Measurements from ENCODE around the gene RNU1-1.
"Not testable (repeated sequence)": the region's sequence is repeated elsewhere in the genome, so short reads cannot be mapped to it uniquely, and the experiment has no call there.

RNU1-1 gene

DNA sequence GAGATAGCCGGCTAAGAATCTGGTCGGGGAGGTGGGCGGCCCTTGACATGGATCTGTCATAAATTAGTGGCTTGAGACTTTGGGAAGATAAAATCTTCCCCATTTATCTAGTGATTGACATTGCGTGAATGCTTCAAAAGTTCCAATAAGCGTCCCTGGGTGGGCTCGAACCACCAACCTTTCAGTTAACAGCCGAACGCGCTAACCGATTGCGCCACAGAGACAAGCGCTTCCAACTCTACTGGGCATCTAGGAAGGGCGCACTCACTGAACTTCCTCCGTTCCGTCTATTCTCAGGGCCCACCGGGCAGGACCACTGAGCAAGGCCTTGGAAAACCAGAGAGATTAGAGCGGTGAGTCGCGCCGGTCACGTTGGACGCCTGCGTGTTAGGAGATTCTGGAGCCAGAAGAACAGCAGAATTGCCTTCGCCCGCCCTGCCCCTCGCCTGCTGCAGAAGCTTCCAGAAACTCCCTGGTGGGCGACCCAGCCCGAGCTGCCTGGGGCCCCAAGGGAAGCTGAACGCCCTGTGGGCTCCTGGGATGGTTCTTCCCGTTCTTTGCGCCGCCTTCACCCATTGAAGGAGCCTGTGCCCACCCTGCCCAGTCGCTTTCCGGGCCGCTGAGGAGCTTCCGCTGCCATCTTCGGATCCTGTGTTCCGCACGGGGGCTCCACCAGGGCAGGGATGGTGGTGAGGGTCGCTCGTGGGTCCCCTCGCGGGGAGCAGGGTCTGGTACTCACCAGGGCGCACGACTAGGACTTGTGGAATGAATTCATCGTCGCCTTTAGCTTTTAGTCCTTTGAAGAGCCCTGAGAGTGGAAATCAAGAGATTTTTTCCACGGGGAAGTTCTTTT lies 6.6 kb upstream of the RNU1-1 start:
- DNase-seq, result not testable (repeated sequence)

DNA sequence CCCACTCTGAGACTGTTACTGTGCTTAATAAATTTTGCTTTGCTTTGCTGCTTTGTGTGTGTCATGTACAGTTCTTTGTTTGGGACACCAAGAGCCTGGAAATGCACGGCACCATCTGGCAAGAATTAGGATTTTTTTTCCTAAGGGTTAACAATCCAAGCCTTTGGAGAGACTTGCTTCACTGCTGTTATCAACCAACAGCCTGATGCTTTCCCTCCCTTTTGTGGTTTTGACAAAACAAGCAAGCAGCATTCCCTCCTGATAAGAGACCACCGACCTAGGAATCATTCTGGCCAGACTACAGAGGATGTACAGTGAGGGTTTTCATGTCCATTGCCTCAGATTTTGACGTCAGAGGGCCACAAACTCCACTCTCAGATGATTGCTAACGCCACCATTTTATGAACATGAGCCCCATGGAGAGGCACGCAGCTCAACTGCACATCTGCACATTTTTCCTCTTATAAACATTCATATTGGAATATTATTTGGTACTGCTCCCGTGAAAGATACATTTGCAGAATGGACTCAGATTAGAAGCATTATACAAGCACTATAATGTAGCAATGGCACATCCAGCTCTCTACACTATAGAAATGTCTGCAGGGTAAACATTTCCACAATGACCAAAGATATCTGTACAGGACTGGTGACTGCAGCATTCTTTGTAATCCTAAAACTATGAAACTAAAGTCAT lies 5.3 kb upstream of the RNU1-1 start:
- DNase-seq, result not testable (repeated sequence)

DNA sequence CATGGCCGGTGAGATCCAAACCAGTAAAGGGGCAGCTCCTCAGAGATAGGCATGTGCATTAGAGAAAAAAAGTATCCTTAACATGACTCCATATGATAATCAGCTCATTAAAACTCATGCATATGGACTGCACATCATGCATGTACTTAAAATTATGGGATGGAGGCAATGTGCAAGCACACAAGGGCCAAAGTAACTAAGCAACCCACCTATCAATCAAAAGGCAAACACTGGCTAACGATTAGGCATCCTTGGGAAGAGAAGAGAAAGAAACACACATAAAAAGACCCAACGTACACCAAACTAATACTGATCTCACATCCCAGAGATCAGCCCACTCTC lies 4.8 kb upstream of the RNU1-1 start:
- DNase-seq, result not testable (repeated sequence)

DNA sequence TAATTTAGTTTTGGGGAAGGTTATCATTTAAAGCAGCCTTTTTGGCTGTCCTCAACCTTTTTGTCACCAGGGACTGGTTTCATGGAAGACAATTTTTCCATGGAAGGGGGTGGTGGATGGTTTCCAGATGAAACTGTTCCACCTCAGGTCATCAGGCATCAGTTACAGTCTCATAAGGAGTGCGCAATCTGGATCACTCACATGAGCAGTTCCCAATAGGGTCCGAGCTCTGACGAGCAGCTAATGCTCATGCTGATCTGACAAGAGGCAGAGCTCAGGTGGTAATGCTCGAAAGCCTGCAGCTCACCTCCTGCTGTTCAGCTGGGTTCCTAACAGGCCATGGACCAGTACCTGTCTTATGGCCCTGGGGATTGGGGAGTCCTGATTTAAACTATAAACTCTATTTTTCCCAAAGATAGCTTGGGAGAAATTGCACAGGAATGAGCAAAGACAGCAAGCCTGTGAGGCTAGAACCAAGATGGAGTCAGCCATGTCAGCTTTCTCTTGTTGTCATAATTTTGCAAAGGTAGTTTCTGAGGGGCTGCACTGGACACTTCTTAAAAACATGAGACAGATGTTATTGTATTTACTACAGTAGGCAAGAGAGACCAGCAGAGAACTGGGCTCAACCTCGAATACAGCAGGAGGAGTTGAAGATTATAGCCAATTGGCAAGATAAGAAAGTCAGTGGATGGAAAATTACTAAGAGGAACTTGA lies 2.8 kb upstream of the RNU1-1 start:
- DNase-seq, result not testable (repeated sequence)

DNA sequence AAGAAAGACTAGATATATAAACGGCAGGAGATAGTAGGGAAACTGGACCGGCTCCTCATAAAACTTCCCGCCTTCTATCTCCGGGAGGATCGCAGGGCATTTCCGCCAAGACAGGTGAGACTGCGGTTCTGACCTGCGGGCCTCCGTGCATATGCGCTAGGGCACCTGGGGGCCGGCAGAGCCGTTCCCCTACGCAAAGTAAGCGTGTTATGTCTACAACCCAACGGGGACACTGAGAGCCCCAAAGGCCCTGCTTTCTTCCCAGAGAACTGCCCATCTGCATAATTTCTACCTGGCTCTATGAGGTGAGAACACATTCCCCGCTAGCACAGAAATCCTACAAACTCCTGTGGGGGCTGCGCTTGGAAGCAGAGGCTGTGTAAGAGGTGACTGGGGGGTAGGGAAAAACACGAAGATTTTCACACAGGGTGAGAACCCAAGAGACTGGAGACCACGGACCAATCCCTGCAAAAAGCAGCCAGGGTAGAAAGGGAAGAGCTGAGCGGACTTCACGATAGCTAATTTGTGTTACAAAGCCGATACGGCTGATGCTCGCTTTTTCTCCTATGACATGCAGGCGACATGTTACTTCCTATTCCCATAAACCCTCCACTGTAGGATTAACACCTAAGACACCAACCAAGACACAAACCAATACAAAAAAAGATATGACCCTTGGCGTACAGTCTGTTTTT lies 526 bp downstream of the RNU1-1 start:
- DNase-seq, result peak; percentile 91

DNA sequence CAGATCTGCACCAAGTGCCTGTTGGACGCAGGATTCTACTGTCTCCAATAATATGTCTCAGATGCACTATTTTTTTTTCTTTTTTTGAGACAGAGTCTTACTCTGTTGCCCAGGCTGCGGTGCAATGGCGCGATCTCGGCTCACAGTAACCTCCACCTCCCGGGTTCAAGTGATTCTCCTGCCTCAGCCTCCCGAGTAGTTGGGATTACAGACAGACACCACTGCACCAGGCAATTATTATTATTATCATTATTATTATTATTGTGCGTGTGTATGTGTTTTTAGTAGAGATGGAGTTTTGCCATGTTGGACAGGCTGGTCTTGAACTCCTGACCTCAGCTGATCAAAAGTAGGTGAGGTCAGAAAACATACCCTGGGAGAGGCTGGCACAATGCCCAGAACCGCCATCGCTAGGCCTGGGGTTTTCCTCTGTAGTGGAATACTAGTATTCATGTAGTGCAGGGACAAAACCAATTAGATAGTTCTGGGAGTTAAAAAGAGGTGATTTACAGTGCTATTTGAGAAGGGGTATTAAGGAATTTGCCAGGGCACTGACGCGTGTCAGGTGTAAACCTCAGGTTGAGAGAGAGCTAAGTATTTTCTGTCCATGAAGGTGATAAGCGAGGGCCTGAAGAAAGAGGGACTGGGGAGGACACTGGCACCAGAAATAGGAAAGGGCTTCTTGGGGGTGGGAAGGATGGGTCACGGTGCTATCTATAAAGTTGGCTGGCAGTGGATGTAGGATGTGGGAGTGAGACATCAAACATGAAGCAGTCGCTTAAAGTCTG lies 1.3 kb downstream of the RNU1-1 start:
- peak; percentile 74 for DNase-seq

DNA sequence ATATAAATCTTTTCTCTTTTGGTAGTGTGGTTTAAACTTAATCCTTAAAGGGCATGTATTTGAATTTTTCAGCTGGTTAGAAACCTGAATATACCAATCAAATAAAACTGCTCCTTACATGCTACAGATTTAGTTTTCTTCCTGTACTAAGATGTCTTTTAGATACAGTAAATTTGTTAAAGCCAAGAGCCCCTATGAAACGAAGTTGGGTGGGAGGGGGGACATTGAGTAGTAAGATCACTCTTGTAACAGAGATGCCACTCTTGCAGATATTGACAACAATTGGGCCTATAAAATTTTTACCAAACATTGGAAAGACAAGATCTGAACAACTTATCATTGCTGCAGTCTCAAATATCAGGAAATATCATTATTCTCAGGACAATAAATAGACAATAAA lies 2.2 kb downstream of the RNU1-1 start:
- DNase-seq, result not testable (repeated sequence)

DNA sequence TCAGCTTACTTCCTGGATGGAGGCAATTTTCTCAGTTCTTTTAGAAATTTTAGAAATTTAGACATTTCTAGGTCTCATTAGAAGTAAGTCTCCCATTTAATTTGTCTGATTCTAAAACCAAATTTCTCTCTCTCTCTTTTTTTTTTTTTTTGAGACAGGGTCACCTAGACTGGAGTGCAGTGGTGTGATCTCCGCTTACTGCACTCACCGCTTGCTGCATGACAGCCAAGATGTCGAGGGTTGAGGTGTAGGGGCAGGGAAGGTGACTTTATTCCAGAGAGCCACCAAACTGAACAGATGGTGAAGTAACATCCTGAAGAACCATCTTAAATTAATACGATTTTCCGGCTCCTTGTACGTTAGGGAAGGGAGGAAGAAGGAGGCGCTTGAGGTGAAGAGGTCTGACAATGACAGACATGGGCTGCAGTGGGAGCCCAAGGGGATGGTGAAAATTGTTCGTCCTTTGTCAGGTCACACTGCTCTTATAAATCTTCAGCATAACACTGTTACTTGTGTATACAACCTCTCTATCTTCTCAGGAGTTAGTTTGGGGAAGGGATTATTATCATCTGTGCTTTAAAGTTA lies 5.1 kb downstream of the RNU1-1 start:
- DNase-seq, result not testable (repeated sequence)

DNA sequence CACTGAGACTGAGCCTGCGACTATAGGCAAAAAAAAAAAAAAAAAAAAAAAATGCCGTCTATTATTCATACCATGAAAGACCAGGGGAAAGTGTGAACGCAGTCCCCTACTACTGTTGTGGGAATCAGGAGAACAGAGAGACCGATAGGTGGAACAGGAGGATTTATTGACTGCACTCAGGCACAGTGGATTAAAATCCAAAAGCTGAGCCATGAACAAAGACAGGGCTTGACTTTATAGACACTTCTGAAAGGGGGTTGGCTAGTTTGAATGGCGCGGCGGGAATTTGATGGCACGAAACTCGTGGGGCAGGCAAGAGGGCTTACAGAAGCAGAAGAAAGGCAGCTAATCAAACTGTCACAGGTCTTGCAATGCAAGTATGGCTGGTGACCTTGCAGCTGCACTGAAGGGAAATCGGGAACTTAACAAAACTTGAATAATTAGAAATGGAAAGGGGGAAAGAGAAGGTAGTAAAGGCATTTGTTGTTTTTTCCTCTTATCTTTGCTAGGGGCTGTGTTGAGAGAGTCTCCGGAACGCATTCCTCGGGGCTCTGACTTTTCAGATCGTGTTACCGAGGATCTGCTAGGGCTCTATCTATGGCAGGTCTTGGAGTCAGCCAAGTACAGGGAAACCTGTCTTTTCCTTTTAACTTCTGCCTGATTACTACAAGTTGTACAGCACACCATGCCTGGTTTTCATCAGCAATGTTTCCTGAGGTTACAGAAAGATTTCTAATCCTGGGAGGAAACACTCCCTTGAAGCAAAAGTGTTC lies 7.5 kb downstream of the RNU1-1 start:
- DNase-seq, result not testable (repeated sequence)

DNA sequence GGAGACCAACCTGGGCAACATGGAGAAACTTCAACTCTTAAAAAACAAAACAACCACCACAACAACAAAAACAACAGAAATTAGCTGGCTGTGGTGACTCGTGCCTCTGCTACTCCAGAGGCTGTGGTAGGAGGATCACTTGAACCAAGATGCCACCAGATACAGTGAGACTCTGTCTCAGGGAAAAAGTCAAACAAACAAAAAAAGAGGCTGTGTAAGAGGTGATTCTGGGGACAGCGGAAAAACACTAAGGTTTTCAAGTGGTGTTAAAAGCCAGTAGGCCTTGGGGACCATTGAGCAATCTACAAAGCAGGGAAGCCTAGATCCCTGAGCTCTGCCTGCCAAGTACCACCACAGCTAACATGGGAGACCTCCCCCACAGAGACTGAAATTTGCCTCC lies 8.2 kb downstream of the RNU1-1 start:
- not testable (repeated sequence) for DNase-seq

DNA sequence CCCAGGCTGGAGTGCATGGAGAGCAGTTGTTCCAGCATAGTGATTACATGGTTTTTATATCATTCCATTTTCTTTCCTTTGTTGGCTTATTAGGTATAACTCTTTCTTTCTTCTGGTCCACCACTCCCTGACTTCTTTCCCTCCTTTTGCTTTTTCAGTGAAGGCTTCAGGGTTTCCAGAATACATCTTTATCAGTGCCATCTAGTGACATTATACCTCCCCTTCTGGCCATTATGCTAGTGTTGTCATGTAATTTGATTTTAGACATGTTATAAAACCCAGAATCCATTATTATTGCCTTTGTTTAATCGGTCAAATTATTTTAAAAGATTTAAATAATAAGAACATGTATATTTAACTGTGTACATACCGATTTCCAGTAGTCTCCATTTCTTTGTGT lies 10.6 kb downstream of the RNU1-1 start:
- no peak for DNase-seq

DNA sequence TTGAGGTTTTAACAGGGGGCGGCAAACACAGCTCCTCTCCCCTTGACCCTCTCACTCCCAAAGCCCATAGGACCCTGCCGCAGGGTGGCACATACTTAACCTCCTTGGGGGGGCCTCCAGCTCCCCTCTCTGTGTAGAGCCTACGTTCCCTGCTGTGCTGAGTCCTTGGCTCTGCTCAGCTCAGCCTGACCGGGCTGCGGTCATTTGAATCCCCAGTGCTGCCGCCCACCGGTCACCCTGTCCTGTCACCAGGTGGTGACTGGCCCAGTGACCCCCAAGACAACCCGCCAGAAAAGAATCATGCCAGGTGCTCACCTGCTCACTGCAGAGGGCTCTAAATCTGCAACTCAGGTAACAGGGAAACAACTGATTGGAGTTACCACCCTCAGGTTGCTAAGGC lies 12.6 kb downstream of the RNU1-1 start:
- DNase-seq, result not testable (repeated sequence)

DNA sequence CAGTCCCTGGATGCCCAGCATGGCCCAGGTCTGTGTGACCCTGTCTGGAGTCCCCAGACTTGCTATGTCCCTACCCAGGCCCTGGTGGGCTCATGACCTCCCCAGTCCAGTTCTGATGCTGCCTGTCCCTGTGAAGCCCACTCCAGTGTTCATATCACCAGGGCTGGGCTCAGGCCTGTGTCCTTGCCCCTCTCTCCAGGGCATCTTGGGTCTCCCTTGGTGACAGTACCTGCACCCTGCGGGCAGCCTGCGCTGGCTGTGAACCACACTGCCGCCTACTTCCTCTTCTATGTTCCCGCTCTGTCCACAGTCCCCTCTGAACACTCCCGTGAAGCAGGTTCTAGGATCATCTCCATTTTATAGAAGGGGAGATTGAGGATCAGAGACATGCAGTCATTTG lies 13.1 kb downstream of the RNU1-1 start:
- not testable (repeated sequence) for DNase-seq

DNA sequence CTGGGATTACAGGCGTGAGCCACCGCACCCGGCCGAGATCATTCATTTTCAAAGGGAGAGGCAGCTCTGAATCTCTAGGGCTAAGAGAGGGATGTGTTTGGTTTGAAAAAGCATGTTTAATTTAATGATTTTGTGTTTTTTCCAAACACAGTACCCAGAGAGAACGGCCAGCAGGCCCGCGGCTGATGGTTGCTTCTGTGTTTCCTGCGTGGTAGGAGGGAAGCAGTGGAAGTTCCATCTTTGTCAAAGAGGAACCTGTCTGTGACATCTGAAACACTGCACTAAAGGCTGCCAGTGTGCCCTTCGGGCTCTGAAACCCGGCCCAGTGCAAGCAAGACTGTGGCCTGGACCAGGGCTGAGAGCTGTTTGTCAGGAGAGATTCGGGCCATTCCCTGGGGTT lies 13.6 kb downstream of the RNU1-1 start:
- DNase-seq, result not testable (repeated sequence)

DNA sequence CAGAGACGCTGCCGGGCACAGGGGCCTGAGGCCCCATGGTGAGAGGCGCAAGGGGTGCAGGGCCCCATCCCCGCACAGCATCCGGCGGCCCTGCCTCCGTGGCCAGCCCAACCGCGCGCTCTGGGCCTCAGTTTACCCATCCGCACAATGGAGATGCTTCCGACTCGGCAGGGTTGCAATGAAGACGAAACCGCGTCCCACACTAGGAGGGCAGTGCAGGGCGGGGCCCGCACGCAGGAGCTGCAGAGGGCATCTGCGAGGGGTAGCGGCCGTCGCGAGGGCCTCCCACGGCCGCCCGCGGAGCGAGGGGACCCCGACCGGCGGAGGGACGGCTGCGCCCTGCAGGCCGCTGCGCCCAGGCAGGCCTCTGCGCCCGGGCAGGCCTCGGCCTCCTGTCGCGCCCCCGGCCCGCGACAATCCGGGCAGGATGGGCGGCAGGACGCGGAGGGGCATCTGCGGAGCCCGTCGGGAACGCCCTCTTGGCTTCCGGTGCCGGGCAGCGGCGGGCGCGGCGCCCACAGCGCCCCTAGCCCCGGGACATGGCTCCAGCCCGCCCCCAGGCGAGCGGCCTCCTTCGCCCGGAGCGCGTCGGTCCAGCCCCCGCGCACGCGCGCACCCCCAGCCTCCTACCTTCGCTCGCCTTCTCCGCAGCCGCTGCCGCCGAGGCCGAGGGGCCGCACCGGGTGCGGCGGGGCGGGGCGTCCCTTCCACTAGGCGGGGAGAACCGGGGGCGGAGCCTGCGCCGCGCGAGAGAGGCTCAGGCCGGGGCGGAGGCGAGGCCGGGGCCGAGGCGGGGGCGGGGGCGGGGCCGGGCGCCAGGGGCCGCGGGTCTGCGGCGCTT lies 15.3 kb downstream of the RNU1-1 start:
- DNase-seq, result peak; percentile 92

DNA sequence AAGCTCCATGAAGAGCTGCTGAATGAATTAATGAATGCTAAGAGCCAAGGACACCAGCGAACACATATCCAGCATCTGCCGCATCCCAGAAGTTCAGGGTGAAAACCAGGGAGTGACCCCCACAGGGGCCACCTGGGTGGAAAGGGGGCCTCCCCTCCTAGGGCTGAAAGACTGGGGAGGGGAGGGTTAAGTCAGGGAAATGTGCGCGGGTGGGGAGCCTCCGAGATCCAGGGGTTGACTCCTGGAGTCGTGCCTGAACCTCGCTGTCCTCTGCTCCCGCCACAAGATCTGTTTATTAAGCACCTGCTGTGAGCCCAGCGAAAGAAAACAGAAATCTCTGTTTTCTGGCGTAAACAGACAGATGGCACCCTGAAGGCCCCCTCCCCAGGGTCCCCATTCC lies 16.0 kb downstream of the RNU1-1 start:
- DNase-seq, result not testable (repeated sequence)

DNA sequence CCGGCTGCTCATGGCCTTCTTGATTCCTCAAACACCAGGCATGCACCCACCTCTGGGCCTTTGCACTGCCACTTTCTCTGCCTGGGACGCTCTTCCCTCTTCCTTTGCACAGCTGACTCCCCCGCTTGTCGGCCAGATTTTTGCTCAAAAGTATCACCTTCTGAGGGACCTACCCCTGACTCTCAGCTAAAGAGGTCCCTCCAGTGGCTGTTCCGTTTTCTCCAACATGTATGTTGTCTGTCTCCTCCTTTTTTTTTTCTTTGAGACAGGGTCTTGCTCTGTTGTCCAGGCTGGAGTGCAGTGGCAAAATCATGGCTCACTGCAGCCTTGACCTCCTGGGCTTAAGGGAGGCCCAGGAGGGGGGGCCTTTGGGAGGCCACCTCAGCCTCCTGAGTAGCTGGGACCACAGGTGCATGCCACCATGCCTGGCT lies 16.6 kb downstream of the RNU1-1 start:
- not testable (repeated sequence) for DNase-seq

DNA sequence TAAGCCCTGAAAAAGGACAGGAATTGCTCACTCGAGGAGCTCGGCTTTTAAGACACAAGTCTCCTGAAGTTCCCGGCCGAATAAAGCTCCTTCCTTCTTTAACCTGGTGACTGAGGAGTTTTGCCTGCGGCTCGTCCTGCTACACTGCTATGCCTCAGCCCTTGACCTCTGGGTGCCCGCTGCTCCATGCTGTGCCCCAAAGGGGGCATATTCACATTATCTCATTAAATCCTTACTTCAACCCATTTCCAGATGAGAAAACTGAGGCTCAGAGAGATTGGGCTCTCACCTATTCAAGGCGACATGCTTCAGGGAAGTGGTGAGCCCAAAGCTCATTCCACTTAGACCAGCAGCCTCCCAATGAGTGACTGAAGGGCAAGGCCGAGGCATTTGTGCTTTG lies 20.4 kb downstream of the RNU1-1 start:
- DNase-seq, result not testable (repeated sequence)

DNA sequence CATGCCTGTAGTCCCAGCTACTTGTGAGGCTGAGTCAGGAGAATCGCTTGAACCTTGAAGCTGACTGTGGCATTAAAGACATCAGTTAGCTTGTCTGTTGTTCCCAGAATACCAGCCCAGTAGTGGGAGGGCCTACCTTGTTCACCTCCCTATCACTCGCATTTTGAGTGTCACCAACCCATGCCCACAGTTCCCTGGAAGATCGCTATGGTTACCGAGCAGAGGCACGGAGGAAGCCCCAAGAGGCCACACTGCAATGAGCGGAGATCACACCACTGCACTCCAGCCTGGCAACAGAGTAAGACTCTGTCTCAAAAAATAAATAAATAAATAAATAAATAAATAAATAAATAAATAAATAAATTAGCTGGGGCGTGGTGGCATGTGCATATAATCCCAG lies 21.1 kb downstream of the RNU1-1 start:
- not testable (repeated sequence) for DNase-seq
